NCI-H345 treated with DMSO at 0.1 percent for 48 hours (cell line): Measurements from ENCODE around the gene GABRB3.

Experiments
- DNase-seq: peaks from one replicate; lab custom pipeline; 2025; ENCODE audit not compliant: unreplicated experiment; lab: John Stamatoyannopoulos, UW

GABRB3 gene

GRCh38 chr15:26561896-26562295 is 211.0 kb downstream of the GABRB3 start:
- DNase-seq: no peak

- no peak for DNase-seq
Measured at GRCh38 chr15:26561130-26561529, 211.7 kb downstream of the GABRB3 start.

- DNase-seq: no peak
Measured at GRCh38 chr15:26555898-26556297, 217.0 kb downstream of the GABRB3 start.

- no peak for DNase-seq
Measured at GRCh38 chr15:26551473-26551872, 221.4 kb downstream of the GABRB3 start.

GRCh38 chr15:26550880-26551279 is 222.0 kb downstream of the GABRB3 start:
- DNase-seq: no peak

GRCh38 chr15:26537663-26538062 is 235.2 kb downstream of the GABRB3 start:
- no peak for DNase-seq

- DNase-seq: no peak
Measured at GRCh38 chr15:26531489-26531888, 241.4 kb downstream of the GABRB3 start.

GRCh38 chr15:26525096-26525495 is 247.8 kb downstream of the GABRB3 start:
- no peak for DNase-seq

GRCh38 chr15:26521691-26522198 is 251.1 kb downstream of the GABRB3 start:
- no peak for DNase-seq

GRCh38 chr15:26521130-26521529 is 251.7 kb downstream of the GABRB3 start:
- DNase-seq: no peak

- DNase-seq: no peak
Measured at GRCh38 chr15:26518885-26519284, 254.0 kb downstream of the GABRB3 start.

GRCh38 chr15:26516102-26516980 is 256.5 kb downstream of the GABRB3 start:
- DNase-seq: no peak

GRCh38 chr15:26504009-26504408 is 268.9 kb downstream of the GABRB3 start:
- no peak for DNase-seq
